NCI-H1048 (cell line): ENCODE measurements around the gene CCL11.

Source experiments
- DNase-seq: peaks from one replicate; lab custom pipeline; 2025; lab: John Stamatoyannopoulos, UW

Gene CCL11

GRCh38 chr17:34285286-34285792 is at the start of gene CCL11:
TSS of gene CCL11 (plus strand) at chr17:34285742. CDS start at chr17:34285809, 67 bp downstream.
- no peak for DNase-seq

DNA sequence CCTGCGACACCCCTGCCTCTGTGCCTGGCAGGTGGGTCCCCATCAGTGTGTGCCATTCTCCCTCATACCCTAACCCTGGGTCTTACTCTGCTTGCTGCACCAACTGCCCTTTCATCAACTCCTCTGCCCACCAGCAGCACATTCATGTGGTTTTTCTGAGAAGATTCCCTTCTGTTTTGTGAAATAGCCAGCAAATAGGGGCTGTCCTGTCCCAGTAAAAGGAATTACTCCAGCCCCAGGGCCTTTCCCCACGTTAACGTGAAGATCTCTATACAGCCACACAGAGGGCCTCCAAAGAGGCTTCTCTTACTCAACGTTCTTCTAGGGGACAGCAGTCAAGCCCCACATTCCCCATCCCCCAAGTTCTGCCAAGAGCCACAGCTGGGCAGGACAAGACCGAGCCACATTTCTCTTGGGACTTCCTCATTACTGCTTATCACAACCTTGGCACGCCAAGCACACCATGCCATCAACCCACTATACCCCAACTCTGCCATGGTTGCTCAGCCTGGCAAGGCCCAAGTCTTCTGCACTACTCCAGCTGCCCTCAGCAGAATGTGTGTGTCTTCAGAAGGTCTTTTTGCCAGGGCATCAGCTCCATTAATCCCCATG is 49.2 kb upstream of the CCL11 start:
- no peak for DNase-seq

DNA sequence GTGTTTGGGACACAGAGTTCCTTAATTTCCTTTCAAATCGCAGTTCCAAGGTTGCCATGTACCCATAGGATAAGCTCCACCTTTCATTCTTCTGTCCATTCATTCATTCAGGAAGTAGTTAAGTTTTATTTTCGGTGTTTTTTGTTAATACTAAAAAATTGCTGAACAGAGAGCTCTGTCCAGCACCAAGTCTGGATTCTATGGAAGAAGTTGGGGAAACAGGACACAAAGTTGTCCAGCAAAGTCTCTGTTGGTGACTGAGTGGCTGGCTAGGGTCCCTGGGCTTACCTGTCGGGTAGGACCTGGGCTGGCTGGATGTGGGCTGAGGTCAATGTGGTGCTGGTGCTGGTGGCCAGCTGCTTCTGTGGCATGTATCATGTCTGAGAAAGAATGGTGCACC is 48.1 kb upstream of the CCL11 start:
- no peak for DNase-seq

GRCh38 chr17:34241062-34241461 is 44.5 kb upstream of the CCL11 start:
- no peak for DNase-seq

- no peak for DNase-seq
Observed at GRCh38 chr17:34242587-34243363, 42.8 kb upstream of the CCL11 start.

DNA sequence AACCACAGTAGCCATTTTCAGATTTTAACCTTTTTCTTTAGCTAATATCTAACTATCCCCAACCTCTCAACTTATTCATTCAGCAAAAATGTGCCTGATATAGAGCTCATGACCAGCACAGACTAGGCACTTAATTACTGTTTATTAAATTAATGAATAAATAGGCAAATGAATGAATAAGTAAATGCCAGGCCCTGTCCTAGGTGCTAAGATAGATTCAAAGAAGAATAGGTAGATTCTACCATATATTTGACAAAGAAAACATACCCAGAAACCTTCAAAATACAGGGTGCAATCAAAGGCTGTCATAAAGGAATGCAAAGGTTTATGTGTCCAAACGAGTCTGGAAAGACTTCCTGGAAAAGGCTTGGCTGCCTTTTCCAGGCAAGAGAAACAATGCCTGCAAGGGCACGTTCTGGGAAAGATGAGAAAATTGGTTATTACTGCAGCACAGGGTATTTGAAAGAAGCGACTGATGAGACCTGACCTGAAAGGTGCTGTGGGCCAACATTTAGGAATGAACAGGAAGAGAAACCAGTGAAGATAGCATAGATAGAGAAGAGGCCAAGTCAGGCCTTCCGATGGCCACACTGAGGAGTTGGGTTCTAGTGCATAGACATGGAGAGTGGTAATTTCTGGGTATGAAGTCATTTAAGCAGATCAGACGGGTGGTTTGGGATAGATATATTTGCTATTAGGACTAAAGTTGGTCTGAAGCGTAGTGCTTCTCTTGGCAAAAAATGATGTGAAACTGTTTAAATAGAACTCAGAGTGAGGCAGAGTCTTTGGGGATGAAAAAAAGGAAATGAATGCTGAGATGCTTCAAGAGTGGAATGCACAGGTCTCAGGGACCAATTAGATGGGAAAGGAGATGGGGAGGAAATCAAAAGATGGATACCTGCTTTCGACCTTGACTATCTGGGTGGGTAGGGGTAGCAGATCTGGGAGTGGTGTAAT is 41.9 kb upstream of the CCL11 start:
- no peak for DNase-seq

DNA sequence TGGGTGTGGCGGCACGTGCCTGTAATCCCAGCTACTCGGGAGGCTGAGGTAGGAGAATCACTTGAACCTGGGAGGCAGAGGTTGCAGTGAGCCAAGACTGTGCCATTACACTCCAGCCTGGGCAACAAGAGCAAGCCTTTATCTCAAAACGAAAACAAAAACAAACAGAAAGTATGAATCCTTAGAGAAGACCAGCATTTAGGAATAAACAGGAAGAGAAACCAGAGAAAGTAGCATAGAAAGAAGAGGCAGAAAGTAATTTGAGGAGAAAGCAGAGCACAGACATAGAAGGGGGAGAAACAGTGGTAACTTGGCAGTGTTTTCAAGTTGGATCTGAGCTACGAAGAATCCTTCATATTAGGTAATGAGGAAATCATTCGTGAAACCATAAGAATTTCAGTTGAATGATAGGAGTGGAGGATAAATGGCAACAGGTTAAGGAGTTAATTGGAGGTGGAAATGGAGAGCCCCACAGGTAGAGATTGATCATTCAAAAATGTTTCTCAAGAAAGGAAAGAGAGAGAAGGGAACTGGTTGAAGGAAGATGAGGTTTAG is 40.1 kb upstream of the CCL11 start:
- no peak for DNase-seq

GRCh38 chr17:34246446-34246845 is 39.1 kb upstream of the CCL11 start:
- DNase-seq: no peak

GRCh38 chr17:34246881-34247280 is 38.7 kb upstream of the CCL11 start:
- DNase-seq: no peak

DNA sequence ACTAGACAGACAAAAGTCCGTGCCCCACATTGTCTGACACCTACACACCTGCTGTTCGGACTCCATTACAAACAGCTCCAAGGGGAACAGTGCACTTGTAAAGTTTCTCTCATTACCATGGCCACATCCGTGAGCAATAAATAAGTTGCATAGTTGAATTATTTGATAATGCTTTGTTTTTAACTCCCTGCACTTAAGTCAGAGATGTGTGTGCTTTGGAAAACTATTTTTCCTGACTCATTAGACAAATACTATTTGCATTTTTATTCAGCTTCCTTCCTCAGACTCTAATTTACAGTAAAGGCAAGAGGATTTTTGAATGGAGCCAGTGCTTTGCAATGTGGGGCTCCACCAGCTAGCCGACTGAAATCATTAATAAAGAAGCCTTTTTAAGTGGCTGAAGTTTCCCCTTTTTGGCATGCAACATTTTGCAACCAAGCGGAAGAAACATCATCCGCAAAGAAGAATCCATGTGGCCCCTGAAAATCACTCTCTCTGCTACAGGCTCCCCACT is 37.0 kb upstream of the CCL11 start:
- no peak for DNase-seq

- no peak for DNase-seq
Observed at GRCh38 chr17:34249061-34249460, 36.5 kb upstream of the CCL11 start.

GRCh38 chr17:34249478-34249877 is 36.1 kb upstream of the CCL11 start:
- no peak for DNase-seq

GRCh38 chr17:34251186-34251585 is 34.4 kb upstream of the CCL11 start:
- no peak for DNase-seq

- DNase-seq: no peak
Observed at GRCh38 chr17:34252095-34252443, 33.5 kb upstream of the CCL11 start.

DNA sequence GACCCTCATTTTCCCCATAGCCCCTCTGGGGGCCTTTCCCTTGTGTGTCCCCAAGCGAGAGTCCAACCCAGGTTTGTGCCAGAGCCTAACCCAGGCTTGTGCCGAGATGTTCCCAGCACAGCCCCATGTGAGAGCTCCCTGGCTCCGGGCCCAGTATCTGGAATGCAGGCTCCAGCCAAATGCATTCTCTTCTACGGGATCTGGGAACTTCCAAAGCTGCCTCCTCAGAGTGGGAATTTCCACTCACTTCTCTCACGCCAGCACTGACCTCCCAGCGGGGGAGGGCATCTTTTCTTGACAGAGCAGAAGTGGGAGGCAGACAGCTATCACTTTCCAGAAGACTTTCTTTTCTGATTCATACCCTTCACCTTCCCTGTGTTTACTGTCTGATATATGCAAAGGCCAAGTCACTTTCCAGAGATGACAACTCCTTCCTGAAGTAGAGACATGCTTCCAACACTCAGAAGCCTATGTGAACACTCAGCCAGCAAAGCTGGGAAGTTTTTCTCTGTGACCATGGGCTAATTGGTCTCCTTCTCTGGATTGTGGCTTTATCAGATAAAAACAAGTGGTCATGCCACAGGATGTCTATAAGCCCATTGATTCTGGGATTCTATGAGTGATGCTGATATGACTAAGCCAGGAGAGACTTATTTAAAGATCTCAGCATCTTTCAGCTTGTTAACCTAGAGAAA is 33.0 kb upstream of the CCL11 start:
- DNase-seq: no peak

- DNase-seq: no peak
Observed at GRCh38 chr17:34253139-34253525, 32.4 kb upstream of the CCL11 start.

DNA sequence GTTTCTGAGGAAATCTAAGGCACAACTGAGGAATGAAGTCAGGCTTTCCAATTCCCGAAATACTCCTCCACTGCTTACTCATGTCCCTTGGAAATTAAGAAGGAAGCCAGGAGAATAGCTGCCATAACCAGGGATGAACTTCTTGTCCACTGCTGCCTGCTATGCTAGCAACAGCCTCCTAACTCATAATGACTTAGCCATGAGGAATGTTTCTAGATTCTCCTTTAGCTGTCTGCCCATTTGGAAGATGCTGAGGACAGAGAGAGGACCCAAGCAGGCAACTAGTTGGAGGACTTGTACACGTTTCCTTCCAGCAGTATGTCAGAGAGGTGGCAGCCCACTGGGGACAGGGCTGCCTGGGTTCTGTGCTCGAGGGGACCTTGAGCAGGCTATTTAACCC is 31.4 kb upstream of the CCL11 start:
- no peak for DNase-seq

DNA sequence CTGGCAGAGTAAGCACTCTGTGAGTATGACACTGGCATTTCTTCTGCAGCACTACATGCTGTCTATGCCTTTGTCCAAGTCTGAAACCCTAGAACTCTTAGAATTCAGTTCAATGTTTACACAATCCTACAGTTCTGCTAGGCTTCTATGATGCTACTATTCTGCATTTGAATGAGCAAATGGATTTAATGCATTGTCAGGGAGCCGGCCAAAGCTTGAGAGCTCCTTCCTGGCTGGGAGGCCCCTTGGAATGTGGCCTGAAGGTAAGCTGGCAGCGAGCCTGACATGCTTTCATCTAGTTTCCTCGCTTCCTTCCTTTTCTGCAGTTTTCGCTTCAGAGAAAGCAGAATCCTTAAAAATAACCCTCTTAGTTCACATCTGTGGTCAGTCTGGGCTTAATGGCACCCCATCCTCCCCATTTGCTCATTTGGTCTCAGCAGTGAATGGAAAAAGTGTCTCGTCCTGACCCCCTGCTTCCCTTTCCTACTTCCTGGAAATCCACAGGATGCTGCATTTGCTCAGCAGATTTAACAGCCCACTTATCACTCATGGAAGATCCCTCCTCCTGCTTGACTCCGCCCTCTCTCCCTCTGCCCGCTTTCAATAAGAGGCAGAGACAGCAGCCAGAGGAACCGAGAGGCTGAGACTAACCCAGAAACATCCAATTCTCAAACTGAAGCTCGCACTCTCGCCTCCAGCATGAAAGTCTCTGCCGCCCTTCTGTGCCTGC is 30.7 kb upstream of the CCL11 start, which contains the start of gene CCL2:
Gene CCL2, plus strand, starts transcription at position 635 of the 730 bp plus-strand sequence. Its CDS starts 65 bp downstream, at position 700.
- DNase-seq: no peak

- no peak for DNase-seq
Observed at GRCh38 chr17:34255381-34255732, 30.2 kb upstream of the CCL11 start.

DNA sequence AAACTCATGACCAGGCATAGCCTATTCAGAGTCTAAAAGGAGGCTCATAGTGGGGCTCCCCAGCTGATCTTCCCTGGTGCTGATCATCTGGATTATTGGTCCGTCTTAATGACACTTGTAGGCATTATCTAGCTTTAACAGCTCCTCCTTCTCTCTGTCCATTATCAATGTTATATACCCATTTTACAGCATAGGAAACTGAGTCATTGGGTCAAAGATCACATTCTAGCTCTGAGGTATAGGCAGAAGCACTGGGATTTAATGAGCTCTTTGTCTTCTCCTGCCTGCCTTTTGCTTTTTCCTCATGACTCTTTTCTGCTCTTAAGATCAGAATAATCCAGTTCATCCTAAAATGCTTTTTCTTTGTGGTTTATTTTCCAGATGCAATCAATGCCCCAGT is 29.7 kb upstream of the CCL11 start:
- DNase-seq: no peak
